Activated naive CD8-positive, alpha-beta T cell treated with anti-CD3 and anti-CD28 coated beads, Interleukin-2, amount 10 ng/mL, durations not matched to agents 7 days and 5 days (primary cell): ENCODE measurements around the gene MRPL47. TPM values are rescaled to one million over a fixed set of nuclear protein-coding genes. Genes with fewer than 3 reads are reported as not detected.
A peak's percentile ranks its signal among the peaks of the same experiment; 100 is the strongest.

Experiments
- ATAC-seq: fragments of 150-1000 bp; cut with Tn5 transposase; one replicate; pipeline ENCODE4 v1.10.0; 2021; ENCODE audit warnings: low read depth, moderate library complexity
- POLR2A ChIA-PET: fragments of 350-600 bp; sonication (Branson Sonifier 250); formaldehyde crosslinking; loops from one replicate; lab custom pipeline; 2021; ENCODE audit warnings: antibody characterized with exemption; lab: Charles Lee
- DNase-seq: peaks from one replicate; pipeline ENCODE4 v3.0.0; 2021
- H3K27ac Mint-ChIP-seq: one replicate; pipeline ENCODE4 v1.8.0; 2022; ENCODE audit warnings: mild to moderate bottlenecking, mixed read lengths
- H3K27me3 Mint-ChIP-seq: one replicate; pipeline ENCODE4 v1.8.0; 2022; ENCODE audit warnings: mild to moderate bottlenecking, moderate library complexity, mixed read lengths
- H3K36me3 Mint-ChIP-seq: one replicate; pipeline ENCODE4 v1.8.0; 2021; ENCODE audit warnings: mild to moderate bottlenecking, mixed read lengths
- H3K4me1 Mint-ChIP-seq: one replicate; pipeline ENCODE4 v1.8.0; 2021; ENCODE audit warnings: mixed read lengths
- H3K4me3 Mint-ChIP-seq: one replicate; pipeline ENCODE4 v1.8.0; 2022; ENCODE audit warnings: mild to moderate bottlenecking, moderate library complexity, mixed read lengths
- H3K9me3 Mint-ChIP-seq: one replicate; pipeline ENCODE4 v1.8.0; 2021; ENCODE audit warnings: mixed read lengths
- total RNA-seq, 2 experiments: library from RNA; stranded (reverse); gene quantifications; one replicate each; pipeline ENCODE4 v1.2.3, GENCODE V29; 2021

Gene MRPL47
- total RNA-seq, 2 experiments from 2014 or later = 30.1 to 30.4 TPM

- DNase-seq = peak; percentile 70
- peak overlapping the region; percentile 98 for H3K4me3 Mint-ChIP-seq
- H3K9me3 Mint-ChIP-seq = no peaks in the 10 kb centered on the region
- peaks cover 2% of the 10 kb centered on the region for H3K36me3 Mint-ChIP-seq
- POLR2A ChIA-PET = interaction anchor here (0.6 to 1.2 kb wide), 4 partner anchors 15 to 216 kb away, joined by 3 to 6 read pairs (median 4); partner anchors contain the start of genes MRPL47 and NDUFB5
- H3K4me1 Mint-ChIP-seq = peaks cover 29% of the 10 kb centered on the region
- peak; percentile 57 for ATAC-seq
- peak overlapping the region; percentile 54 for H3K27ac Mint-ChIP-seq
- peaks cover 8% of the 10 kb centered on the region for H3K27me3 Mint-ChIP-seq
Observed at GRCh38 chr3:179563271-179563783, 41.1 kb downstream of the MRPL47 start.

GRCh38 chr3:179562591-179563270 lies 41.7 kb downstream of the MRPL47 start, which contains the start of gene ACTL6A:
TSS of gene ACTL6A (plus strand) at chr3:179562926. CDS start at chr3:179563093, 167 bp downstream.
- Mint-ChIP-seq H3K9me3 (no peaks in the 10 kb centered on the region), H3K4me3 (peak within 1 kb of the TSS; percentile 98), H3K36me3 (peaks cover 2% of the 10 kb centered on the region), H3K27ac (peak within 1 kb of the TSS; percentile 96), H3K4me1 (peaks cover 29% of the 10 kb centered on the region), H3K27me3 (peaks cover 11% of the 10 kb centered on the region)
- DNase-seq = peak; percentile 94
- peak; percentile 95 for ATAC-seq
- POLR2A ChIA-PET = interaction anchor here (0.6 to 1.4 kb wide), 8 partner anchors 9 to 414 kb away, joined by 3 to 6 read pairs (median 4); partner anchors contain the start of genes GNB4, MFN1, MRPL47 and NDUFB5

- ATAC-seq = no peak
- no peak for DNase-seq
- Mint-ChIP-seq H3K4me3 (no peak overlapping the region), H3K27me3 (peaks cover 11% of the 10 kb centered on the region), H3K9me3 (no peaks in the 10 kb centered on the region), H3K4me1 (peaks cover 24% of the 10 kb centered on the region), H3K27ac (no peak overlapping the region), H3K36me3 (no peaks in the 10 kb centered on the region)
- POLR2A ChIA-PET = no interaction called here
Observed at GRCh38 chr3:179560791-179561190, 43.6 kb downstream of the MRPL47 start.

- no peaks in the 10 kb centered on the region for H3K36me3 Mint-ChIP-seq
- H3K27ac Mint-ChIP-seq = no peak overlapping the region
- no peaks in the 10 kb centered on the region for H3K9me3 Mint-ChIP-seq
- POLR2A ChIA-PET = interaction anchor here (0.7 kb wide), 1 partner anchor 214 kb away, joined by 5 read pairs; no protein-coding TSS in a partner anchor
- H3K27me3 Mint-ChIP-seq = peaks cover 14% of the 10 kb centered on the region
- no peak overlapping the region for H3K4me3 Mint-ChIP-seq
- DNase-seq (peak; percentile 53), ATAC-seq (no peak)
- H3K4me1 Mint-ChIP-seq = peaks cover 11% of the 10 kb centered on the region
Observed at GRCh38 chr3:179558742-179559364, 45.6 kb downstream of the MRPL47 start.

GRCh38 chr3:179551349-179552105 lies 52.9 kb downstream of the MRPL47 start:
- H3K9me3 Mint-ChIP-seq = no peaks in the 10 kb centered on the region
- DNase-seq (no peak), ATAC-seq (no peak)
- peaks cover 4% of the 10 kb centered on the region for H3K27me3 Mint-ChIP-seq
- no peaks in the 10 kb centered on the region for H3K36me3 Mint-ChIP-seq
- H3K4me3 Mint-ChIP-seq = no peak overlapping the region
- no peak overlapping the region for H3K27ac Mint-ChIP-seq
- H3K4me1 Mint-ChIP-seq = peaks cover 2% of the 10 kb centered on the region
- POLR2A ChIA-PET = no interaction called here

- ATAC-seq = no peak
- H3K27ac Mint-ChIP-seq = no peak overlapping the region
- peaks cover 2% of the 10 kb centered on the region for H3K4me1 Mint-ChIP-seq
- peaks cover 7% of the 10 kb centered on the region for H3K27me3 Mint-ChIP-seq
- no peaks in the 10 kb centered on the region for H3K9me3 Mint-ChIP-seq
- H3K4me3 Mint-ChIP-seq = no peak overlapping the region
- POLR2A ChIA-PET = no interaction called here
- DNase-seq = no peak
- no peaks in the 10 kb centered on the region for H3K36me3 Mint-ChIP-seq
Observed at GRCh38 chr3:179546814-179547241, 57.6 kb downstream of the MRPL47 start.

- no peaks in the 10 kb centered on the region for H3K9me3 Mint-ChIP-seq
- no peaks in the 10 kb centered on the region for H3K36me3 Mint-ChIP-seq
- H3K27me3 Mint-ChIP-seq = peaks cover 7% of the 10 kb centered on the region
- POLR2A ChIA-PET = no interaction called here
- H3K4me3 Mint-ChIP-seq = no peak overlapping the region
- peaks cover 2% of the 10 kb centered on the region for H3K4me1 Mint-ChIP-seq
- DNase-seq (no peak), ATAC-seq (no peak)
- no peak overlapping the region for H3K27ac Mint-ChIP-seq
Observed at GRCh38 chr3:179544981-179545645, 59.3 kb downstream of the MRPL47 start.

- H3K27ac Mint-ChIP-seq = no peak overlapping the region
- H3K4me1 Mint-ChIP-seq = peaks cover 2% of the 10 kb centered on the region
- no peak for ATAC-seq
- DNase-seq = no peak
- no peaks in the 10 kb centered on the region for H3K36me3 Mint-ChIP-seq
- H3K9me3 Mint-ChIP-seq = no peaks in the 10 kb centered on the region
- no peak overlapping the region for H3K4me3 Mint-ChIP-seq
- peaks cover 8% of the 10 kb centered on the region for H3K27me3 Mint-ChIP-seq
- POLR2A ChIA-PET = no interaction called here
Observed at GRCh38 chr3:179542375-179542774, 62.1 kb downstream of the MRPL47 start.

- H3K27me3 Mint-ChIP-seq = peaks cover 8% of the 10 kb centered on the region
- no peaks in the 10 kb centered on the region for H3K4me1 Mint-ChIP-seq
- no peaks in the 10 kb centered on the region for H3K36me3 Mint-ChIP-seq
- DNase-seq = no peak
- no peak overlapping the region for H3K27ac Mint-ChIP-seq
- no peak overlapping the region for H3K4me3 Mint-ChIP-seq
- POLR2A ChIA-PET = no interaction called here
- no peaks in the 10 kb centered on the region for H3K9me3 Mint-ChIP-seq
- ATAC-seq = no peak
Observed at GRCh38 chr3:179541596-179541995, 62.8 kb downstream of the MRPL47 start.

GRCh38 chr3:179541094-179541493 lies 63.3 kb downstream of the MRPL47 start:
- H3K27me3 Mint-ChIP-seq = peaks cover 8% of the 10 kb centered on the region

More at GRCh38 chr3:179541094-179541493, 63.3 kb downstream of the MRPL47 start:
- Mint-ChIP-seq H3K9me3 (no peaks in the 10 kb centered on the region), H3K4me3 (no peak overlapping the region), H3K36me3 (no peaks in the 10 kb centered on the region), H3K4me1 (no peaks in the 10 kb centered on the region), H3K27ac (no peak overlapping the region)
- ATAC-seq (no peak), DNase-seq (no peak)
- POLR2A ChIA-PET = no interaction called here
